Cardiac muscle cell (in vitro differentiated cells and primary cell): ENCODE measurements around the gene TNFRSF4. TPM values are rescaled to one million over a fixed set of nuclear protein-coding genes. Genes with fewer than 3 reads are reported as not detected.

ENCODE experiments used
- DNase-seq, 2 donors: peaks; one replicate each; pipeline versions ENCODE4 v3.0.0 to v3.0.0-alpha.2; 2010 to 2017; ENCODE audit warnings: low read depth in 1 of 2, low spot score in 1 of 2
- H3K27ac ChIP-seq: fragments of 200-600 bp; sonication (generic); 2 replicates; pipeline ENCODE4 v1.5.1; 2016
- H3K27me3 ChIP-seq: fragments of 200-600 bp; sonication (generic); 2 replicates; pipeline ENCODE4 v1.6.0; 2016; ENCODE audit warnings: control low read depth
- H3K36me3 ChIP-seq: fragments of 200-600 bp; sonication (generic); 2 replicates; pipeline ENCODE4 v1.5.1; 2016; ENCODE audit warnings: control low read depth
- H3K4me1 ChIP-seq: fragments of 200-600 bp; sonication (generic); 2 replicates; pipeline ENCODE4 v1.8.1; 2017; ENCODE audit warnings: low read depth, mild to moderate bottlenecking, mixed run types
- H3K4me3 ChIP-seq: fragments of 200-600 bp; sonication (generic); 2 replicates; pipeline ENCODE4 v1.5.1; 2016; ENCODE audit warnings: mild to moderate bottlenecking
- H3K9me3 ChIP-seq: fragments of 200-600 bp; sonication (generic); 2 replicates; pipeline ENCODE4 v1.5.1; 2017; ENCODE audit warnings: low read depth, mild to moderate bottlenecking, control low read depth
- polyA plus RNA-seq: library from polyadenylated mRNA; unstranded; fragments of >200 nt; fragmentation: Nextera tagmentation; extraction: Ambion mirVana; gene quantifications from 2 replicates; pipeline ENCODE4 v1.2.1, GENCODE V29; 2016
- total RNA-seq: library from RNA; depleted of rRNA; stranded (reverse); fragments of >200 nt; gene quantifications from 2 replicates; pipeline ENCODE4 v1.2.3, GENCODE V29; 2016
- TF ChIP-seq, protein P1 (sequence below): IDR thresholded peaks from 2 replicates; pipeline ENCODE4 v1.5.1; 2012; ENCODE audit warnings: low read depth, mild to moderate bottlenecking, low read length

TNFRSF4 gene
- total and polyA plus RNA-seq, 2 experiments from 2014 or later, result not detected

DNA sequence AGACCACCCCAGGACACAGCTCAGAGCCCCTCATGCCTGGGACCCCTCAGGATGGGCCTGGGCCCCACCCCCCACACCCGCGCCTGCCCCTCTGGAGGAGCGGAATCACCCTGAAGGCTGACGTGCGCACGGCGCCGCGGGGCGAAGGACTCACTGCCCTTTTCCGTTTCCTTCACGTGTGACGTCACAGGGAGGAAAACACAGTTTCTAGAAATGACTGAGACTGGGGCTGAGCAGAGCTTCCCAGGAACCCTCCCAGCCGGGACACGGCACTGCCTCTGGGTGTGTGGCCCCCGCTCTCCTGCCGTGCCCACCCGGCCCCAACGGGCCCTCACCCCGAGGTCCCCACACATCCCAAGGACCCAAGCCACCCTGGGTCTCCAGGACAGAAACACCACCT lies 5.4 kb upstream of the TNFRSF4 start:
- no peaks in the 10 kb centered on the region for H3K27me3 ChIP-seq
- H3K36me3 ChIP-seq, result peaks cover 33% of the 10 kb centered on the region
- DNase-seq, result no peak
- no peaks in the 10 kb centered on the region for H3K4me1 ChIP-seq
- TF ChIP-seq, protein P1, sequence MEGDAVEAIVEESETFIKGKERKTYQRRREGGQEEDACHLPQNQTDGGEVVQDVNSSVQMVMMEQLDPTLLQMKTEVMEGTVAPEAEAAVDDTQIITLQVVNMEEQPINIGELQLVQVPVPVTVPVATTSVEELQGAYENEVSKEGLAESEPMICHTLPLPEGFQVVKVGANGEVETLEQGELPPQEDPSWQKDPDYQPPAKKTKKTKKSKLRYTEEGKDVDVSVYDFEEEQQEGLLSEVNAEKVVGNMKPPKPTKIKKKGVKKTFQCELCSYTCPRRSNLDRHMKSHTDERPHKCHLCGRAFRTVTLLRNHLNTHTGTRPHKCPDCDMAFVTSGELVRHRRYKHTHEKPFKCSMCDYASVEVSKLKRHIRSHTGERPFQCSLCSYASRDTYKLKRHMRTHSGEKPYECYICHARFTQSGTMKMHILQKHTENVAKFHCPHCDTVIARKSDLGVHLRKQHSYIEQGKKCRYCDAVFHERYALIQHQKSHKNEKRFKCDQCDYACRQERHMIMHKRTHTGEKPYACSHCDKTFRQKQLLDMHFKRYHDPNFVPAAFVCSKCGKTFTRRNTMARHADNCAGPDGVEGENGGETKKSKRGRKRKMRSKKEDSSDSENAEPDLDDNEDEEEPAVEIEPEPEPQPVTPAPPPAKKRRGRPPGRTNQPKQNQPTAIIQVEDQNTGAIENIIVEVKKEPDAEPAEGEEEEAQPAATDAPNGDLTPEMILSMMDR, result no peak
- H3K27ac ChIP-seq, result no peak overlapping the region
- H3K9me3 ChIP-seq, result no peaks in the 10 kb centered on the region
- no peak overlapping the region for H3K4me3 ChIP-seq

DNA sequence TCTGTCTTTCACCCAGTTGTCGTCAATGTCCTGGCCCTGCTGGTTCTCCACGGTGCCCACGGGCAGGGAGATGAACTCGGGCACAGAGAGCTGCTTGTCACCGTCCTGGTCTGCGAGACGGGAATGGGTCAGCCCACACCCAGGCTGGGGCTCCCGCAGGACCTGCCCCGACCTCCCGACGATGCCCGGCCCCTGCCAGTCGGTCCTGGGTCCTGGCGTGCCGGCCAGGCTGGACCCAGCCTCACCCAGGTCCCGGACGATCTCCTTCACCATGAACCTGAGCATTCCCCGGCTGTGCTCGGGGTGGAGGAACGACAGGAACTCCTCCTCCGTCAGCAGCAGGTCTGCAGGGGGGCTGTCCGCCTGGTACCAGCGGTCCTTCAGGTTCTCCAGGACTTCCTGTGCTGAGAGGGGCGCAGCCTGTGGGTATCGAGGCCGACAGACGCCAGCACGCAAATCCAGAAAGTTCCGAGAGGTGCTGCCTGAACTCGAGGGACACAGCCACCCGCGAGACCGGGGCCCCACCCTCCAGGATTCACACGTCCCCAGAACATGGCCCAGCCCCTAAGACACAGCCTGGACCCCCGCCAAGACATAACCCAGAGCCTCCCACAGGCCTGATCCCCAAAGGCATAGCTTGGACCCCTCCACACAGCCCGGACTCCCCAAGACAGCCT lies 4.7 kb upstream of the TNFRSF4 start:
- no peak overlapping the region for H3K27ac ChIP-seq
- no peaks in the 10 kb centered on the region for H3K27me3 ChIP-seq
- no peak overlapping the region for H3K4me3 ChIP-seq
- TF ChIP-seq, protein P1, result no peak
- no peaks in the 10 kb centered on the region for H3K9me3 ChIP-seq
- no peak for DNase-seq
- H3K36me3 ChIP-seq, result peaks cover 31% of the 10 kb centered on the region
- H3K4me1 ChIP-seq, result no peaks in the 10 kb centered on the region

DNA sequence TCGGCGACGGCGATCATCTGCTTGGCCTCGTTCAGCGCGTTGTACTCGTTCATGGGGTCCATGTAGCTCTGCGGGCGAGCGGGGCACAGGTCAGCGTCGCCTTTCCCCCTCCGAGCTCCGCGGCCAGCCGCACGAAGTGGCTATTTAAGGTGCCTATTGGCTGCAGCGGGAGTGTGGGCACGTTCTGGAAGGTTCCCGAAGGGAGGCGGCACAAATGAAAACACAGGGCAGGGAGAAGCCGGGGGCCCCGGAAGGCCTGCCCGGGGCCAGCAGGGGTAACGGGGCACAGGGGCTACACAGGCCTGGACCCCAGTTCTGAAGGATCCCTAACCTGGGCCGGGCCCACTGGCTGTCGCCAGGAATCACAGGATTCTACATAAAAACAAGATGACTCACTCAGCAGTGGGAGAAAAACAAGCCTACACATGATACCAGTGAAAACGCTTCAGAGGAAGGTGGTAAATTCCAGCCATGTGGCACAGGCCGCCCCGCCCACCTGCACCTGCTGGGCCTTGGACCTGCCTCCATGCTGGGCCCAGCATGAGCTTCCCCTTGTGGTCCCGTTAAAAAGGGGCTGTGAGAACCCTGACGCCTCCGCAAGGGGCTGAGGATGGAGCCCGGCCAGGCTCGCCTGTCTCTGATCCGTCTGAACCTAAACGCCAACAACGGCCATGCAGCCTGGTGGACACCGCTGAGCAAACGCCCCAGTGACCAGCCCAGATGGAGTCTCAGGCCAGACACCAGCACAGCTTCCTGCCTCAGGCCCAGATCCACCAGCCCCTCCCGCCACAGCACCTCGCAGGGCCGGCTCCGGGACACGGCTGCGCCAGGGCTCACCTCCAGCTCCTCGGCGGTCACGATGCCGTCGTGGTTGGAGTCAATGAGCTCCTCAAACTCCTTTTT lies 3.9 kb upstream of the TNFRSF4 start:
- Histone ChIP-seq H3K9me3 (no peaks in the 10 kb centered on the region), H3K4me3 (no peak overlapping the region), H3K27me3 (no peaks in the 10 kb centered on the region), H3K27ac (no peak overlapping the region), H3K4me1 (no peaks in the 10 kb centered on the region), H3K36me3 (peaks cover 24% of the 10 kb centered on the region)
- TF ChIP-seq, protein P1, result no peak
- DNase-seq, result no peak

DNA sequence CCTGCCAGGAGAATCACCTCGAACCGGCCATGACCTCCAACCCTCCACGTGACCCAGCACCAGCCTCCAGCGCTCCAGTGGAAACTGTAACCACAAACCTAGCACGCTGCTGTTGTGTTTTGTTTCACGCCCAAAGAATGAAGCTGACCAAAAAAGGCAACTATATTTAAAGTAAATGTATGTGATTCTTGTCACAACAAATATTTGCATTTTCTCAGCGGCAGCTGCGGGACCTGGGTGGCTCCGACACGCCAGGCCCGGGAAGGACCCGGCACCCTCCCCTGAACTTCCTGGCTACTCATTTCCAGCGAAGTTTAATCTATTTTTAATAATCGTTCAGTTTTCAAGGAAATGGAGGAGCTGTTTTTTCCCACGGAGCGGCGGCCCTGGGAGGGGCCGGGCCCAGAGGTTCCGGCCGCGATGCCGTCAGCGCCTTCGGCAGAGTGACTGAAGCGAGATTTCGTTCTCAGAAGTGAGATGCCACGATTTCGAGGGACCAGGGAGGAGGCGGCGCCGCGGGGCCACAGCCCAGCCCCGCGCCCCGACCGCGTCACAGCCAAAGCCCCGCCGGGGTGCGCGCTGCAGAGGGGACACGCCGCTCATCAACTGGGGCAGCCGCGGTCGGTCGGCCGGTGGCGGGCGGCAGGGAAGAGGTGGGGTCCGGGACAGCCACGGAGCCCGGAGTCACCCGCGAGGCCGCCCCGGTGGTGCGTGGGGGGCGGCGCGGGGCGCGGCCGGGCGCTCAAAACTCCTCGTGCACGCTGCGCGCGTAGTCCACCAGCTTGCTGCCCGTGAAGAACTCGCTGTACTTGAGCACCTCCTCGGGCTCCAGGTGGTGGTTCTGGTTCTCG lies 3.0 kb upstream of the TNFRSF4 start:
- DNase-seq, result no peak
- no peaks in the 10 kb centered on the region for H3K4me1 ChIP-seq
- TF ChIP-seq, protein P1, result no peak
- no peaks in the 10 kb centered on the region for H3K9me3 ChIP-seq
- peaks cover 16% of the 10 kb centered on the region for H3K36me3 ChIP-seq
- no peak overlapping the region for H3K4me3 ChIP-seq
- H3K27me3 ChIP-seq, result no peaks in the 10 kb centered on the region
- no peak overlapping the region for H3K27ac ChIP-seq

DNA sequence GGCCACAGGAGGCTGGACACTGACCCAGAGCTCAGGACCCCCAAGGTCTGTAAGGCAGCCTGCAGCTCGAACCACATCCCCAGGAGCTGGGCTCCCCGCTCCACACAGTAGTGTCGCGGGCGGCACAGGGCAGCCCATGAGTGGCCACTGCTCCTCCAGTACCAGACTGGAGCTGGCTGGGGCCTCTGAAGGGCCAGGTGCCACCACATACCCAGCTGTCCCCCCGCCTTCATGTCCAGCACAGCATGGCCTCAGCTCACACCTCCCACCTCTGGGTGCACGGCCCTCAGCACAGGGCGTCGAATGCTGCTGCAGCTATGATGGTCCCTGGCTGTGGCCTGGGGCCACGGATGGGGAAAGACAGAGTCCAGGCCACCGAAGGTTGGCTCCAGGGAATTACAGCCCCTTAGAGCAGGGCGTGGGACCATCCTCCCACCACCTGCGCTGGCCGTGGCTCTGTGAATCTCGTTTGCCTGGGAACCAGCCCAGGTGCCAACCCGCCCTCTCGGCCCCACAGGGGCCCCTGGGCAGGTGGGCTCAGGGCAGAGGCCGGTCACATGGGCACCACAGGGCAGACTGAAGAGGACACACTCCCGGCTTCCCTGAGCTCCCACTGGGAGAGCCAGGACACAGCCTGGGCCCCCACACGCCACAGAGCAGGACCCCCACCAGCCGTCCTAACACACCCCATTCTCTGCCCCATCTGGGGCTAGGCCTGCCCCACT lies 2.1 kb upstream of the TNFRSF4 start:
- Histone ChIP-seq H3K4me1 (no peaks in the 10 kb centered on the region), H3K27me3 (no peaks in the 10 kb centered on the region), H3K9me3 (no peaks in the 10 kb centered on the region), H3K27ac (no peak overlapping the region), H3K4me3 (no peak overlapping the region), H3K36me3 (peaks cover 12% of the 10 kb centered on the region)
- no peak for DNase-seq
- TF ChIP-seq, protein P1, result no peak
